PC-9 (cell line): ENCODE measurements around the gene DLEC1. TPM values are rescaled to one million over a fixed set of nuclear protein-coding genes. Genes with fewer than 3 reads are reported as not detected.

Experiments used
- BruUV-seq: library from RNA; stranded (reverse); fragments of 400-500 nt; replicated peaks from 2 replicates; lab custom pipeline; 2021; lab: Mats Ljungman, UMichigan
- CTCF ChIA-PET: fragments of 300-600 bp; sonication (Branson Sonifier 250); formaldehyde crosslinking; loops from one replicate; lab custom pipeline; 2022; ENCODE audit warnings: antibody characterized with exemption; lab: Charles Lee
- POLR2A ChIA-PET: fragments of 300-600 bp; sonication (Branson Sonifier 250); formaldehyde crosslinking; loops from one replicate; lab custom pipeline; 2022; ENCODE audit warnings: antibody characterized with exemption; ENCODE audit not compliant: unreplicated experiment; lab: Charles Lee
- DNase-seq, 2 experiments: peaks; one replicate each; pipeline versions ENCODE4 v3.0.0 to v3.0.0-alpha.2; 2015 to 2022; ENCODE audit warnings: mixed read lengths in 1 of 2
- H2AFZ ChIP-seq: fragments of 200-600 bp; sonication (generic); 2 replicates; pipeline ENCODE4 v1.8.1; 2017; ENCODE audit warnings: antibody characterized with exemption
- H3F3A ChIP-seq: fragments of 200-600 bp; sonication (generic); 2 replicates; pipeline ENCODE4 v1.8.1; 2017; ENCODE audit warnings: antibody characterized with exemption, mild to moderate bottlenecking, low read depth; ENCODE audit not compliant: insufficient read depth
- H3K27ac ChIP-seq: fragments of 200-600 bp; sonication (generic); 2 replicates; pipeline ENCODE4 v1.6.1; 2016; ENCODE audit warnings: mixed run types
- H3K27me3 ChIP-seq: fragments of 200-600 bp; sonication (generic); 2 replicates; pipeline ENCODE4 v1.6.1; 2016; ENCODE audit warnings: low read depth, mixed run types; ENCODE audit not compliant: insufficient read depth
- H3K36me3 ChIP-seq: fragments of 200-600 bp; sonication (generic); 2 replicates; pipeline ENCODE4 v1.6.1; 2016; ENCODE audit warnings: low read depth, mixed run types
- H3K4me1 ChIP-seq: fragments of 200-600 bp; sonication (generic); replicated peaks from 2 replicates; pipeline ENCODE4 v1.6.1; 2016; ENCODE audit warnings: mixed run types; ENCODE audit not compliant: insufficient read depth
- H3K4me2 ChIP-seq: fragments of 200-600 bp; sonication (generic); 2 replicates; pipeline ENCODE4 v1.6.1; 2017; ENCODE audit warnings: mixed run types
- H3K4me3 ChIP-seq: fragments of 200-600 bp; sonication (generic); 2 replicates; pipeline ENCODE4 v1.6.1; 2016; ENCODE audit warnings: mixed run types
- H3K79me2 ChIP-seq: fragments of 200-600 bp; sonication (generic); 2 replicates; pipeline ENCODE4 v1.6.1; 2017; ENCODE audit warnings: low read depth, mixed run types
- H3K9me2 ChIP-seq: fragments of 200-600 bp; sonication (generic); 2 replicates; pipeline ENCODE4 v1.8.1; 2017; ENCODE audit warnings: mild to moderate bottlenecking; ENCODE audit not compliant: insufficient read depth
- H3K9me3 ChIP-seq: fragments of 200-600 bp; sonication (generic); 2 replicates; pipeline ENCODE4 v1.8.1; 2016; ENCODE audit warnings: low read depth; ENCODE audit not compliant: insufficient read depth
- H4K20me1 ChIP-seq: fragments of 200-600 bp; sonication (generic); 2 replicates; pipeline ENCODE4 v1.8.1; 2017; ENCODE audit not compliant: insufficient read depth
- EZH2 ChIP-seq: fragments of 200-600 bp; sonication (generic); IDR thresholded peaks from 2 replicates; pipeline ENCODE4 v1.8.0; 2017; ENCODE audit warnings: antibody characterized with exemption, low read depth
- intact Hi-C: fragments of 100-400 bp; cut with micrococcal nuclease; formaldehyde crosslinking; loops from one replicate; pipeline ENCODE4 v1.10.0; 2022; ENCODE audit not compliant: unreplicated experiment
- total RNA-seq: library from RNA; stranded (reverse); gene quantifications from 2 replicates; pipeline ENCODE4 v1.2.3, GENCODE V29; 2021
- TF ChIP-seq, protein P1 (sequence below): fragments of 200-600 bp; sonication (generic); conservative IDR thresholded peaks from 2 replicates; pipeline ENCODE4 v1.6.1; 2017; ENCODE audit warnings: mixed run types, antibody characterized with exemption, mild to moderate bottlenecking, moderate library complexity

The DLEC1 gene
- total RNA-seq, 1 experiment from 2014 or later: 0.35 TPM

DNA sequence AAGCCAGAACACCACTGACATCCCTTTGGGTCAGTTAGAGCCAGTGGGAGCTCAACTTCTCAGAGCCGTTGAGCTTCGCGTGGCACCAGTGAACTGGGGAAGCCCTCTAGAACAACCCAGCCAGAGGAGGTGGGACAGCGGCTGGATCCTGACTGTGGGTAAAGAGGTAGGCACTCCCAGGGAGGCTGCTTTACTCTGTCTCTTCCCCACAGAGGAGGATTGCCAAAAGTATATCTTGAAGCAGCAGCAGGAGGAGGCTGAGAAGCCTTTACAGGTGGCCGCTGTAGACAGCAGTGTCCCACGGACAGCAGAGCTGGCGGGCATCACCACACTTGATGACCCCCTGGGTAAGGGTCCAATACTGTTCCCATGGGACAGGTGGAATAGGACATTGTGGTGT, 100.6 kb downstream of the DLEC1 start:
- Histone ChIP-seq H3K79me2 (peaks cover 35% of the 10 kb centered on the region), H3K4me3 (no peak overlapping the region; the same call in 1 of the 2 replicates), H3K9me3 (no peaks in the 10 kb centered on the region), H4K20me1 (no peaks in the 10 kb centered on the region), H3K4me2 (peak overlapping the region; percentile 97), H3K27ac (no peak overlapping the region), H3F3A (peaks cover 31% of the 10 kb centered on the region; the same call in 1 of the 2 replicates), H3K36me3 (no peaks in the 10 kb centered on the region), H2AFZ (no peak overlapping the region), H3K27me3 (no peaks in the 10 kb centered on the region), H3K9me2 (no peaks in the 10 kb centered on the region), H3K4me1 (peaks cover 53% of the 10 kb centered on the region)
- POLR2A ChIA-PET: no interaction called here
- BruUV-seq: no TSS peak
- TF ChIP-seq, protein P1, sequence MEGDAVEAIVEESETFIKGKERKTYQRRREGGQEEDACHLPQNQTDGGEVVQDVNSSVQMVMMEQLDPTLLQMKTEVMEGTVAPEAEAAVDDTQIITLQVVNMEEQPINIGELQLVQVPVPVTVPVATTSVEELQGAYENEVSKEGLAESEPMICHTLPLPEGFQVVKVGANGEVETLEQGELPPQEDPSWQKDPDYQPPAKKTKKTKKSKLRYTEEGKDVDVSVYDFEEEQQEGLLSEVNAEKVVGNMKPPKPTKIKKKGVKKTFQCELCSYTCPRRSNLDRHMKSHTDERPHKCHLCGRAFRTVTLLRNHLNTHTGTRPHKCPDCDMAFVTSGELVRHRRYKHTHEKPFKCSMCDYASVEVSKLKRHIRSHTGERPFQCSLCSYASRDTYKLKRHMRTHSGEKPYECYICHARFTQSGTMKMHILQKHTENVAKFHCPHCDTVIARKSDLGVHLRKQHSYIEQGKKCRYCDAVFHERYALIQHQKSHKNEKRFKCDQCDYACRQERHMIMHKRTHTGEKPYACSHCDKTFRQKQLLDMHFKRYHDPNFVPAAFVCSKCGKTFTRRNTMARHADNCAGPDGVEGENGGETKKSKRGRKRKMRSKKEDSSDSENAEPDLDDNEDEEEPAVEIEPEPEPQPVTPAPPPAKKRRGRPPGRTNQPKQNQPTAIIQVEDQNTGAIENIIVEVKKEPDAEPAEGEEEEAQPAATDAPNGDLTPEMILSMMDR: no peak
- no peak for TF ChIP-seq EZH2
- intact Hi-C loops: loop anchor here (5.0 to 10.0 kb wide), 4 partner anchors 108 to 1147 kb away; partner anchors contain the start of genes ACVR2B, EPM2AIP1 and MLH1
- CTCF ChIA-PET: no interaction called here
- no peak for DNase-seq

DNA sequence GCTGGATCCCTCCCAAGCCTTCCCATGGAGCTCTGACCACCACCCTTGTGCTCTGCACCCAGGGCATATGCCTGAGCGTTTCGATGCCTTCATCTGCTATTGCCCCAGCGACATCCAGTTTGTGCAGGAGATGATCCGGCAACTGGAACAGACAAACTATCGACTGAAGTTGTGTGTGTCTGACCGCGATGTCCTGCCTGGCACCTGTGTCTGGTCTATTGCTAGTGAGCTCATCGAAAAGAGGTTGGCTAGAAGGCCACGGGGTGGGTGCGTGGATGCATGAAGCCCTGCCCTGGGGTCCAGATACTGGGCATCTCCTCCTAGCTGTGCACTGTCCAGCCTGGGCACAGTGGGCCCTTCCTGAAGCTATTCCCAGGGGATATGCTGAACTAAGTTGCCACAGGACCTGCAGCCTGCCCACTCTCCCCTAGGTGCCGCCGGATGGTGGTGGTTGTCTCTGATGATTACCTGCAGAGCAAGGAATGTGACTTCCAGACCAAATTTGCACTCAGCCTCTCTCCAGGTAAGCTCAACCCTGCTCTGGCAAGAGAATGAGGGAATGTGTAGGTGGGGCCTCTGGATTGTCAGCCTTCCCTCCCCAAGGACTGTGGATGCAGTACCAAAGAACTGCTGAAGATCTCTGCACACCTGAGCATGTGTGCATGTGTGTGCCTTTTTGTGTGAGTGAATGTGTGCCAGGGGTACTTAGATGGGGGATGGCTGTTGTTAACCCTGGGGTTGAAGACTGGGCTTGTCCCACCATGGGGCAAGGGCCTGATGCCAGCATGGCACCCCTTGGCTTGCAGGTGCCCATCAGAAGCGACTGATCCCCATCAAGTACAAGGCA, 101.5 kb downstream of the DLEC1 start:
- no peak for TF ChIP-seq EZH2
- TF ChIP-seq, protein P1: no peak
- intact Hi-C loops: no loop called here
- BruUV-seq: no TSS peak
- Histone ChIP-seq H3K79me2 (peaks cover 26% of the 10 kb centered on the region), H3K36me3 (no peaks in the 10 kb centered on the region), H2AFZ (no peak overlapping the region), H3K4me1 (peaks cover 44% of the 10 kb centered on the region), H3K27ac (no peak overlapping the region), H3K4me2 (no peak overlapping the region), H3K9me2 (no peaks in the 10 kb centered on the region), H4K20me1 (no peaks in the 10 kb centered on the region), H3F3A (peaks cover 31% of the 10 kb centered on the region; the same call in 1 of the 2 replicates), H3K27me3 (no peaks in the 10 kb centered on the region), H3K4me3 (no peak overlapping the region), H3K9me3 (no peaks in the 10 kb centered on the region)
- ChIA-PET CTCF (no interaction called here), POLR2A (no interaction called here)
- no peak for DNase-seq

DNA sequence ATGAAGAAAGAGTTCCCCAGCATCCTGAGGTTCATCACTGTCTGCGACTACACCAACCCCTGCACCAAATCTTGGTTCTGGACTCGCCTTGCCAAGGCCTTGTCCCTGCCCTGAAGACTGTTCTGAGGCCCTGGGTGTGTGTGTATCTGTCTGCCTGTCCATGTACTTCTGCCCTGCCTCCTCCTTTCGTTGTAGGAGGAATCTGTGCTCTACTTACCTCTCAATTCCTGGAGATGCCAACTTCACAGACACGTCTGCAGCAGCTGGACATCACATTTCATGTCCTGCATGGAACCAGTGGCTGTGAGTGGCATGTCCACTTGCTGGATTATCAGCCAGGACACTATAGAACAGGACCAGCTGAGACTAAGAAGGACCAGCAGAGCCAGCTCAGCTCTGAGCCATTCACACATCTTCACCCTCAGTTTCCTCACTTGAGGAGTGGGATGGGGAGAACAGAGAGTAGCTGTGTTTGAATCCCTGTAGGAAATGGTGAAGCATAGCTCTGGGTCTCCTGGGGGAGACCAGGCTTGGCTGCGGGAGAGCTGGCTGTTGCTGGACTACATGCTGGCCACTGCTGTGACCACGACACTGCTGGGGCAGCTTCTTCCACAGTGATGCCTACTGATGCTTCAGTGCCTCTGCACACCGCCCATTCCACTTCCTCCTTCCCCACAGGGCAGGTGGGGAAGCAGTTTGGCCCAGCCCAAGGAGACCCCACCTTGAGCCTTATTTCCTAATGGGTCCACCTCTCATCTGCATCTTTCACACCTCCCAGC, 102.4 kb downstream of the DLEC1 start:
- H3K9me2 ChIP-seq: no peaks in the 10 kb centered on the region
- H3K27me3 ChIP-seq: no peaks in the 10 kb centered on the region
- H4K20me1 ChIP-seq: no peaks in the 10 kb centered on the region
- ChIA-PET POLR2A (interaction anchor here (0.5 to 0.6 kb wide), 3 partner anchors 7 to 25 kb away, joined by 3 to 17 read pairs (median 4); no protein-coding TSS in a partner anchor), CTCF (interaction anchor here (0.7 kb wide), 1 partner anchor 22 kb away, joined by 5 read pairs; no protein-coding TSS in a partner anchor)
- no peak overlapping the region for H3K4me3 ChIP-seq
- peaks cover 40% of the 10 kb centered on the region for H3K4me1 ChIP-seq
- no peak overlapping the region for H3K27ac ChIP-seq
- H3K9me3 ChIP-seq: peaks cover under 1% of the 10 kb centered on the region; the same call in 1 of the 2 replicates
- H2AFZ ChIP-seq: no peak overlapping the region
- intact Hi-C loops: no loop called here
- TF ChIP-seq EZH2: no peak
- TF ChIP-seq, protein P1: no peak
- peaks cover 18% of the 10 kb centered on the region for H3K79me2 ChIP-seq
- no peaks in the 10 kb centered on the region for H3K36me3 ChIP-seq
- no peak overlapping the region for H3K4me2 ChIP-seq
- BruUV-seq: no TSS peak
- no peak for DNase-seq
- peaks cover 31% of the 10 kb centered on the region; the same call in 1 of the 2 replicates for H3F3A ChIP-seq
